K562 (cell line): ENCODE results near the gene KCNA10. TPM values are rescaled to one million over a fixed set of nuclear protein-coding genes. Genes with fewer than 3 reads are reported as not detected.

Experiments
- ATAC-seq: fragments of 200-7000 bp; cut with Tn5 transposase; 3 replicates; pipeline ENCODE4 v1.9.1; 2020; ENCODE audit warnings: moderate library complexity
- BruUV-seq: library from RNA; stranded (reverse); fragments of 400-500 nt; replicated peaks from 2 replicates; lab custom pipeline; 2021; lab: Mats Ljungman, UMichigan
- CTCF ChIA-PET: fragments of 300-600 bp; formaldehyde crosslinking; extraction: SDS; loops from one replicate; lab custom pipeline; 2021; ENCODE audit warnings: low intra/inter-chr PET ratio; lab: Yijun Ruan, JAX
- POLR2A ChIA-PET: fragments of 300-600, 350-650 bp; sonication (Branson Sonifier 250); formaldehyde crosslinking; extraction: SDS; loops from one replicate; lab custom pipeline; 2021; ENCODE audit warnings: antibody characterized with exemption, inconsistent platforms; lab: Yijun Ruan, JAX
- DNase-seq, 4 experiments: peaks; one replicate each; pipeline versions ENCODE4 v3.0.0 to v3.0.0-alpha.2; 2011 to 2018; ENCODE audit warnings: low spot score in 3 of 4, mixed read lengths in 3 of 4; ENCODE audit errors: extremely low read depth in 1 of 4
- FAIRE-seq: peaks from 2 replicates; lab custom pipeline; 2011; peaks lifted over from hg19 to GRCh38; lab: Jason Lieb, UNC
- H2AFZ ChIP-seq: 2 replicates; pipeline ENCODE4 v1.6.0; 2011; ENCODE audit warnings: low read depth, low read length, control low read depth, inconsistent platforms
- H3K27ac ChIP-seq: fragments of 200-600 bp; 3 replicates; pipeline ENCODE4 v1.8.0; 2011; ENCODE audit warnings: low read depth, mild to moderate bottlenecking, control low read depth, inconsistent platforms, low read length, moderate library complexity, mixed read lengths; ENCODE audit errors: extremely low read depth
- H3K27me3 ChIP-seq, 2 experiments: fragments of 300-600 bp in 1 of 2; 2 replicates in 1 of 2; 3 replicates in 1 of 2; pipeline versions ENCODE4 v1.6.0 to v1.8.0; 2011; ENCODE audit warnings: inconsistent platforms in 2 of 2, low read length in 2 of 2, mild to moderate bottlenecking in 1 of 2, mixed read lengths in 1 of 2, moderate library complexity in 1 of 2; ENCODE audit not compliant: control insufficient read depth in 2 of 2, insufficient read depth in 2 of 2
- H3K36me3 ChIP-seq: fragments of 300-600 bp; 3 replicates; pipeline ENCODE4 v1.8.0; 2011; ENCODE audit warnings: mild to moderate bottlenecking, low read length, inconsistent platforms; ENCODE audit not compliant: control insufficient read depth, insufficient read depth
- H3K4me1 ChIP-seq, 2 experiments: fragments of 200-600 bp in 1 of 2; replicated peaks in 1 of 2; 2 replicates in 1 of 2; 3 replicates in 1 of 2; pipeline versions ENCODE4 v1.5.1 to v1.8.0; 2011; ENCODE audit warnings: inconsistent platforms in 2 of 2, low read length in 2 of 2, mild to moderate bottlenecking in 1 of 2, mixed read lengths in 1 of 2, moderate library complexity in 1 of 2; ENCODE audit not compliant: control insufficient read depth in 2 of 2, insufficient read depth in 2 of 2
- H3K4me2 ChIP-seq: 2 replicates; pipeline ENCODE4 v1.6.1; 2011; ENCODE audit warnings: low read length, control low read depth, inconsistent platforms, mixed read lengths; ENCODE audit not compliant: insufficient read depth
- H3K4me3 ChIP-seq: fragments of 200-600 bp; sonication (generic), shearing (Covaris generic); 2 replicates; pipeline ENCODE4 v1.5.1; 2016; ENCODE audit warnings: control low read depth, inconsistent platforms
- H3K79me2 ChIP-seq: fragments of 200-600 bp; 3 replicates; pipeline ENCODE4 v1.8.0; 2011; ENCODE audit warnings: low read length, inconsistent platforms; ENCODE audit not compliant: control insufficient read depth, insufficient read depth
- H3K9ac ChIP-seq, 2 experiments: 2 replicates each; pipeline versions ENCODE4 v1.6.0 to v1.6.1; 2011; ENCODE audit warnings: low read depth in 2 of 2, low read length in 2 of 2, control low read depth in 1 of 2, inconsistent platforms in 1 of 2, mild to moderate bottlenecking in 1 of 2, mixed read lengths in 1 of 2; ENCODE audit not compliant: insufficient read depth in 1 of 2
- H3K9me1 ChIP-seq: one replicate; pipeline ENCODE4 v1.6.0; 2011; ENCODE audit warnings: inconsistent platforms, mild to moderate bottlenecking, low read length, moderate library complexity; ENCODE audit not compliant: control insufficient read depth, insufficient read depth
- H3K9me3 ChIP-seq: replicated peaks from 2 replicates; pipeline ENCODE4 v1.5.1; 2011; ENCODE audit warnings: low read depth, low read length, inconsistent platforms; ENCODE audit not compliant: control insufficient read depth, insufficient read depth
- H4K20me1 ChIP-seq: replicated peaks from 2 replicates; pipeline ENCODE4 v1.6.1; 2011; ENCODE audit warnings: low read length, inconsistent platforms, mixed read lengths; ENCODE audit not compliant: control insufficient read depth, insufficient read depth
- ADNP ChIP-seq: fragments of 200-800 bp; sonication (Bioruptor generic); IDR thresholded peaks from 2 replicates; pipeline ENCODE4 v1.6.1; 2016; ENCODE audit warnings: missing genetic modification characterization, missing compliant biosample characterization
- CBFA2T3 ChIP-seq: fragments of 450-650 bp; IDR thresholded peaks from 2 replicates; pipeline ENCODE4 v1.6.1; 2017
- CREB1 ChIP-seq, 2 experiments: sonication (generic) in 1 of 2; formaldehyde crosslinking in 1 of 2; IDR thresholded peaks; 2 replicates each; pipeline versions ENCODE4 v1.6.1 to v1.8.0; 2012 to 2022; ENCODE audit warnings: inconsistent platforms in 1 of 2, mild to moderate bottlenecking in 1 of 2, missing genetic modification reagents in 1 of 2, moderate library complexity in 1 of 2
- CREB3L1 ChIP-seq: fragments of 450-650 bp; IDR thresholded peaks from 2 replicates; pipeline ENCODE4 v1.6.1; 2014; ENCODE audit warnings: low read depth, mild to moderate bottlenecking, moderate library complexity, borderline replicate concordance
- FOXJ3 ChIP-seq: sonication (generic); formaldehyde crosslinking; IDR thresholded peaks from 2 replicates; pipeline ENCODE4 v1.4.0; 2020; ENCODE audit warnings: mild to moderate bottlenecking, missing genetic modification reagents
- FOXP1 ChIP-seq: sonication (generic); formaldehyde crosslinking; IDR thresholded peaks from 2 replicates; pipeline ENCODE4 v1.8.0; 2022; ENCODE audit warnings: mild to moderate bottlenecking, missing genetic modification reagents
- HDAC2 ChIP-seq: fragments of 450-650 bp; IDR thresholded peaks from 2 replicates; pipeline ENCODE4 v1.6.1; 2016; ENCODE audit warnings: mild to moderate bottlenecking
- KDM1A ChIP-seq, 2 experiments: fragments of 450-650 bp; IDR thresholded peaks; 2 replicates each; pipeline ENCODE4 v1.6.1; 2016; ENCODE audit warnings: mild to moderate bottlenecking in 2 of 2
- RAD51 ChIP-seq: fragments of 450-650 bp; IDR thresholded peaks from 2 replicates; pipeline ENCODE4 v1.7.1; 2016; ENCODE audit warnings: low read depth, mild to moderate bottlenecking, borderline replicate concordance
- RBM15 ChIP-seq: fragments of 200-400 bp; formaldehyde crosslinking; IDR thresholded peaks from 2 replicates; pipeline ENCODE4 v1.6.1; 2018; ENCODE audit warnings: mild to moderate bottlenecking, low read length, moderate library complexity; ENCODE audit not compliant: insufficient read depth
- RBM25 ChIP-seq: fragments of 200-400 bp; formaldehyde crosslinking; IDR thresholded peaks from 2 replicates; pipeline ENCODE4 v1.6.1; 2018; ENCODE audit warnings: low read length, low read depth, moderate library complexity; ENCODE audit not compliant: severe bottlenecking
- SP1 ChIP-seq: sonication (generic); formaldehyde crosslinking; IDR thresholded peaks from 2 replicates; pipeline ENCODE4 v1.8.1; 2022; ENCODE audit warnings: mild to moderate bottlenecking, missing genetic modification reagents
- TFAP4 ChIP-seq: sonication (generic); formaldehyde crosslinking; IDR thresholded peaks from 2 replicates; pipeline ENCODE4 v1.8.0; 2022; ENCODE audit warnings: missing genetic modification reagents, mild to moderate bottlenecking, moderate library complexity, borderline replicate concordance
- ZBTB17 ChIP-seq: fragments of 450-650 bp; formaldehyde crosslinking; IDR thresholded peaks from 2 replicates; pipeline ENCODE4 v1.4.0; 2020; ENCODE audit warnings: mild to moderate bottlenecking
- ZNF24 ChIP-seq: fragments of 450-650 bp; IDR thresholded peaks from 2 replicates; pipeline ENCODE4 v1.6.1; 2016
- ZNF316 ChIP-seq: fragments of 450-650 bp; IDR thresholded peaks from 2 replicates; pipeline ENCODE4 v1.6.1; 2016
- WGBS: fragments of 100-300 bp; shearing (Covaris generic); methylation state at CpG from one replicate; pipeline ENCODE4 v1.1.6; 2016; ENCODE audit warnings: low coverage, mixed read lengths; ENCODE audit not compliant: insufficient coverage; ENCODE audit errors: missing lambda C conversion rate; 5-methylcytosine and 5-hydroxymethylcytosine counted together
- in situ Hi-C: fragments of 300-500 bp; cut with MboI; formaldehyde crosslinking; loops from 4 replicates; pipeline ENCODE4 v1.15.0; 2018; ENCODE audit warnings: inconsistent platforms, mixed read lengths
- intact Hi-C: fragments of 100-400 bp; cut with micrococcal nuclease; formaldehyde crosslinking; loops from 2 replicates; pipeline ENCODE4 v1.14.2; 2022
- polyA plus RNA-seq, 8 experiments: library from polyadenylated mRNA; depleted of rRNA in 4 of 8; stranded (reverse) in 5 of 8; unstranded in 3 of 8; fragments of >200 nt; fragmentation: Nextera tagmentation in 2 of 8; fragmentation: Illumina TruSeq in 1 of 8; extraction: Ambion mirVana in 2 of 8; extraction: Trizol in 1 of 8; gene quantifications; 2 replicates each; pipeline versions ENCODE4 v1.2.1 to v1.2.3, GENCODE V29; 2011 to 2014; ENCODE audit warnings: inconsistent platforms in 1 of 8, missing spikeins in 1 of 8
- total RNA-seq, 7 experiments: library from RNA; depleted of rRNA in 6 of 7; stranded (reverse); fragments of >200 nt in 6 of 7; fragmentation: Illumina TruSeq in 2 of 7; extraction: Trizol in 2 of 7; gene quantifications; 2 replicates each; pipeline versions ENCODE4 v1.2.1 to v1.2.3, GENCODE V29; 2011 to 2021; ENCODE audit warnings: low replicate concordance in 1 of 7
- TF ChIP-seq, protein P1 (sequence below): fragments of 450-650 bp; formaldehyde crosslinking; IDR thresholded peaks from 2 replicates; pipeline ENCODE4 v1.4.0; 2020; ENCODE audit warnings: mild to moderate bottlenecking, moderate library complexity
- TF ChIP-seq, protein P2 (sequence below): sonication (generic); formaldehyde crosslinking; IDR thresholded peaks from 2 replicates; pipeline ENCODE4 v1.8.1; 2023; ENCODE audit warnings: mild to moderate bottlenecking, missing genetic modification reagents

Gene KCNA10
- total and polyA plus RNA-seq, 9 of the 15 experiments (the other 6 are each of a cell fraction or from before 2014, with no cell fraction given): not detected

- FAIRE-seq (no peak), DNase-seq (no peak), ATAC-seq (no peak)
- ChIA-PET POLR2A (interaction anchor here (0.6 to 0.8 kb wide), 2 partner anchors 26 to 504 kb away, joined by 3 read pairs; partner anchors contain the start of gene AHCYL1), CTCF (no interaction called here)
- intact Hi-C loops: no loop called here
- Histone ChIP-seq H3K27me3 (peaks cover 26 to 62% of the 10 kb centered on the region in 2 experiments), H4K20me1 (0 out of 2 replicates have a peak, but pooled peaks cover 22% of the 10 kb centered on the region), H3K36me3 (no peaks in the 10 kb centered on the region), H3K9me3 (no peaks in the 10 kb centered on the region), H2AFZ (no peak overlapping the region), H3K27ac (no peak overlapping the region), H3K9ac (no peak overlapping the region), H3K9me1 (no peaks in the 10 kb centered on the region), H3K4me3 (no peak overlapping the region), H3K4me1 (peaks cover 0 to 12% of the 10 kb centered on the region in 2 experiments; a peak in 2 of 5 replicates), H3K4me2 (no peak overlapping the region), H3K79me2 (no peaks in the 10 kb centered on the region)
- WGBS: 11% methylated on average over 3 of the region's 3 CpGs
- in situ Hi-C loops: no loop called here
- BruUV-seq: no TSS peak
- no peak for TF ChIP-seq RAD51
- TF ChIP-seq, protein P1, sequence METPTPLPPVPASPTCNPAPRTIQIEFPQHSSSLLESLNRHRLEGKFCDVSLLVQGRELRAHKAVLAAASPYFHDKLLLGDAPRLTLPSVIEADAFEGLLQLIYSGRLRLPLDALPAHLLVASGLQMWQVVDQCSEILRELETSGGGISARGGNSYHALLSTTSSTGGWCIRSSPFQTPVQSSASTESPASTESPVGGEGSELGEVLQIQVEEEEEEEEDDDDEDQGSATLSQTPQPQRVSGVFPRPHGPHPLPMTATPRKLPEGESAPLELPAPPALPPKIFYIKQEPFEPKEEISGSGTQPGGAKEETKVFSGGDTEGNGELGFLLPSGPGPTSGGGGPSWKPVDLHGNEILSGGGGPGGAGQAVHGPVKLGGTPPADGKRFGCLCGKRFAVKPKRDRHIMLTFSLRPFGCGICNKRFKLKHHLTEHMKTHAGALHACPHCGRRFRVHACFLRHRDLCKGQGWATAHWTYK (CRISPR knock-in tag): no peak
- no peak for TF ChIP-seq SP1 (CRISPR knock-in tag)
- no peak for TF ChIP-seq TFAP4 (CRISPR knock-in tag)
- TF ChIP-seq ZNF24: no peak
- TF ChIP-seq FOXJ3 (CRISPR knock-in tag): no peak
- TF ChIP-seq RBM25: peak; percentile 87
- TF ChIP-seq HDAC2: peak; percentile 34; the same call in 1 of the 2 replicates
- peak; percentile 70 for TF ChIP-seq ADNP (tag)
- TF ChIP-seq, protein P2, sequence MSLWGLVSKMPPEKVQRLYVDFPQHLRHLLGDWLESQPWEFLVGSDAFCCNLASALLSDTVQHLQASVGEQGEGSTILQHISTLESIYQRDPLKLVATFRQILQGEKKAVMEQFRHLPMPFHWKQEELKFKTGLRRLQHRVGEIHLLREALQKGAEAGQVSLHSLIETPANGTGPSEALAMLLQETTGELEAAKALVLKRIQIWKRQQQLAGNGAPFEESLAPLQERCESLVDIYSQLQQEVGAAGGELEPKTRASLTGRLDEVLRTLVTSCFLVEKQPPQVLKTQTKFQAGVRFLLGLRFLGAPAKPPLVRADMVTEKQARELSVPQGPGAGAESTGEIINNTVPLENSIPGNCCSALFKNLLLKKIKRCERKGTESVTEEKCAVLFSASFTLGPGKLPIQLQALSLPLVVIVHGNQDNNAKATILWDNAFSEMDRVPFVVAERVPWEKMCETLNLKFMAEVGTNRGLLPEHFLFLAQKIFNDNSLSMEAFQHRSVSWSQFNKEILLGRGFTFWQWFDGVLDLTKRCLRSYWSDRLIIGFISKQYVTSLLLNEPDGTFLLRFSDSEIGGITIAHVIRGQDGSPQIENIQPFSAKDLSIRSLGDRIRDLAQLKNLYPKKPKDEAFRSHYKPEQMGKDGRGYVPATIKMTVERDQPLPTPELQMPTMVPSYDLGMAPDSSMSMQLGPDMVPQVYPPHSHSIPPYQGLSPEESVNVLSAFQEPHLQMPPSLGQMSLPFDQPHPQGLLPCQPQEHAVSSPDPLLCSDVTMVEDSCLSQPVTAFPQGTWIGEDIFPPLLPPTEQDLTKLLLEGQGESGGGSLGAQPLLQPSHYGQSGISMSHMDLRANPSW: no peak
- peak; percentile 19 to 21; a peak in 1 of 4 replicates for TF ChIP-seq KDM1A (IDR thresholded peaks at IDR 0.05)
- no peak for TF ChIP-seq CBFA2T3
- TF ChIP-seq CREB1 (IDR thresholded peaks at IDR 0.05): no peak
- no peak for TF ChIP-seq CREB1 (CRISPR knock-in tag; IDR thresholded peaks at IDR 0.05)
- TF ChIP-seq ZNF316: no peak
- no peak for TF ChIP-seq RBM15
- no peak for TF ChIP-seq CREB3L1
- no peak for TF ChIP-seq ZBTB17 (CRISPR knock-in tag)
- no peak for TF ChIP-seq FOXP1 (CRISPR knock-in tag)
These were observed 30.1 kb downstream of the KCNA10 start for GRCh38 chr1:110488867-110489266.
